Activated CD8-positive, alpha-beta memory T cell treated with anti-CD3 and anti-CD28 coated beads, Interleukin-2, amount 50 U/mL, for 48 hours (primary cell): ENCODE measurements around the gene NBEAL1.
"Not testable (repeated sequence)": the region's sequence is repeated elsewhere in the genome, so short reads cannot be mapped to it uniquely, and the experiment has no call there.

ENCODE experiments used
- DNase-seq: peaks from one replicate; pipeline ENCODE4 v3.0.0-alpha.2; 2020

The NBEAL1 gene

GRCh38 chr2:203237346-203238238 lies 222.9 kb downstream of the NBEAL1 start:
- no peak for DNase-seq

GRCh38 chr2:203238292-203238703 lies 223.6 kb downstream of the NBEAL1 start:
- no peak for DNase-seq

- peak; percentile 98 for DNase-seq
These were observed 224.2 kb downstream of the NBEAL1 start, which contains the start of gene CYP20A1 for GRCh38 chr2:203238704-203239526. Gene CYP20A1, plus strand, starts transcription at chr2:203239018. Its CDS starts 45 bp downstream, at chr2:203239063.

- DNase-seq, result no peak
These were observed 225.8 kb downstream of the NBEAL1 start for GRCh38 chr2:203240491-203240890.

GRCh38 chr2:203242518-203242917 lies 227.8 kb downstream of the NBEAL1 start:
- no peak for DNase-seq

- DNase-seq, result no peak
These were observed 232.0 kb downstream of the NBEAL1 start for GRCh38 chr2:203246646-203247045.

GRCh38 chr2:203252818-203253217 lies 238.1 kb downstream of the NBEAL1 start:
- DNase-seq, result no peak

- DNase-seq, result not testable (repeated sequence)
These were observed 238.9 kb downstream of the NBEAL1 start for GRCh38 chr2:203253422-203254095.

GRCh38 chr2:203261326-203262159 lies 246.9 kb downstream of the NBEAL1 start:
- DNase-seq, result no peak
